Right lobe of liver (tissue), 6 donors: ENCODE results near the gene C1orf116. TPM values are rescaled to one million over a fixed set of nuclear protein-coding genes. Genes with fewer than 3 reads are reported as not detected.

Experiments used
- ATAC-seq, 4 donors: fragments of 200-7000 bp; cut with Tn5 transposase; one replicate each; pipeline ENCODE4 v1.9.1; 2020; ENCODE audit warnings: mild to moderate bottlenecking in 4 of 4, moderate library complexity in 4 of 4
- DNase-seq, 3 donors: peaks; one replicate each; pipeline ENCODE4 v3.0.0-alpha.2; 2020
- H3K27ac ChIP-seq, 3 donors: fragments of 200-600 bp; one replicate each; pipeline ENCODE4 v1.8.0; 2022
- H3K27me3 ChIP-seq, 2 donors: fragments of 200-600 bp; one replicate each; pipeline ENCODE4 v1.8.0; 2022
- H3K36me3 ChIP-seq, 4 donors: fragments of 200-600 bp; sonication (generic) in 1 of 4; one replicate each; pipeline versions ENCODE4 v1.5.1 to v1.8.0; 2017 to 2022; ENCODE audit warnings: control low read depth in 1 of 4
- H3K4me1 ChIP-seq, 4 donors: fragments of 200-600 bp; sonication (generic) in 1 of 4; one replicate each; pipeline versions ENCODE4 v1.5.1 to v1.8.0; 2017 to 2022; ENCODE audit warnings: control low read depth in 1 of 4
- H3K4me3 ChIP-seq, 3 donors: fragments of 200-600 bp; one replicate each; pipeline ENCODE4 v1.8.0; 2022
- H3K9me3 ChIP-seq, 4 donors: fragments of 200-600 bp; sonication (generic) in 1 of 4; one replicate each; pipeline versions ENCODE4 v1.5.1 to v1.8.0; 2017 to 2022; ENCODE audit warnings: control low read depth in 1 of 4
- CTCF ChIP-seq, 4 donors: fragments of 200-600 bp in 3 of 4; fragments of 450-650 bp in 1 of 4; IDR thresholded peaks; one replicate each; pipeline versions ENCODE4 v1.5.1 to v1.8.0; 2016 to 2022; ENCODE audit warnings: antibody characterized with exemption in 4 of 4, mild to moderate bottlenecking in 2 of 4
- POLR2A ChIP-seq: fragments of 450-650 bp; IDR thresholded peaks from one replicate; pipeline ENCODE4 v1.6.1; 2017; ENCODE audit warnings: antibody characterized with exemption, mild to moderate bottlenecking
- WGBS: methylation state at CpG from one replicate; pipeline ENCODE4 v1.1.6; 2018; ENCODE audit warnings: low coverage, low lambda C conversion rate; ENCODE audit not compliant: insufficient coverage; ENCODE audit errors: missing lambda C conversion rate; 5-methylcytosine and 5-hydroxymethylcytosine counted together
- intact Hi-C, 2 donors: fragments of 100-400 bp; cut with DNase I; formaldehyde crosslinking; loops; one replicate each; pipeline versions ENCODE4 v1.11.2 to v1.14.1; 2022
- total RNA-seq, 6 experiments: library from RNA; depleted of rRNA in 2 of 6; stranded (reverse); fragments of >200 nt in 2 of 6; fragmentation: NEBNext Ultra II Directional in 3 of 6; extraction: Animal tissue kit (Norgen Biotek cat#: 25700) in 3 of 6; gene quantifications; one replicate each; pipeline versions ENCODE4 v1.1.0 to v1.2.4, GENCODE V29; 2016 to 2023
- donor health status: DM: no; HTN: yes; CAD: no.
- donor health status: DM: no; HTN: no; CAD: no.
- donor health status: DM: no; HTN: no; CAD: no.
- donor health status: DM: no; HTN: yes; CAD: no.
- donor health status: DM: no; HTN: yes; CAD: no.

Gene C1orf116
- total RNA-seq, 6 experiments from 2014 or later = 0.27 to 0.68 (median 0.37) TPM

GRCh38 chr1:206986885-206987284 is 45.7 kb downstream of the C1orf116 start:
- intact Hi-C loops = loop anchor here in 1 of 2 donors (10.0 kb wide), 1 partner anchor 242 kb away; no protein-coding TSS in a partner anchor
- Histone ChIP-seq H3K4me3 (no peak overlapping the region), H3K36me3 (no peaks in the 10 kb centered on the region), H3K9me3 (no peaks in the 10 kb centered on the region), H3K27me3 (no peaks in the 10 kb centered on the region), H3K4me1 (no peaks in the 10 kb centered on the region), H3K27ac (no peak overlapping the region)
- 48% methylated on average over 3 of the region's 3 CpGs for WGBS
- TF ChIP-seq CTCF (IDR thresholded peaks at IDR 0.05) = no peak
- TF ChIP-seq POLR2A = no peak
- DNase-seq = no peak
- no peak for ATAC-seq

GRCh38 chr1:206986402-206986801 is 46.2 kb downstream of the C1orf116 start:
- Histone ChIP-seq H3K4me3 (no peak overlapping the region), H3K9me3 (no peaks in the 10 kb centered on the region), H3K36me3 (no peaks in the 10 kb centered on the region), H3K4me1 (no peaks in the 10 kb centered on the region), H3K27ac (no peak overlapping the region), H3K27me3 (no peaks in the 10 kb centered on the region)
- TF ChIP-seq CTCF (IDR thresholded peaks at IDR 0.05) (no peak), POLR2A (no peak)
- intact Hi-C loops = loop anchor here in 1 of 2 donors (10.0 kb wide), 1 partner anchor 242 kb away; no protein-coding TSS in a partner anchor
- 75% methylated on average over 2 of the region's 3 CpGs for WGBS
- DNase-seq = no peak
- ATAC-seq = no peak

- Histone ChIP-seq H3K27ac (no peak overlapping the region), H3K9me3 (no peaks in the 10 kb centered on the region), H3K27me3 (no peaks in the 10 kb centered on the region), H3K36me3 (no peaks in the 10 kb centered on the region), H3K4me1 (no peaks in the 10 kb centered on the region), H3K4me3 (no peak overlapping the region)
- DNase-seq (no peak), ATAC-seq (no peak)
- TF ChIP-seq POLR2A (no peak), CTCF (IDR thresholded peaks at IDR 0.05) (no peak)
- 59% methylated on average over 10 of the region's 10 CpGs for WGBS
- intact Hi-C loops = loop anchor here in 1 of 2 donors (10.0 kb wide), 1 partner anchor 240 kb away; no protein-coding TSS in a partner anchor
Observed at GRCh38 chr1:206985162-206985749, 47.3 kb downstream of the C1orf116 start.

- H3K4me1 ChIP-seq = no peaks in the 10 kb centered on the region
- no peaks in the 10 kb centered on the region for H3K27me3 ChIP-seq
- no peak overlapping the region for H3K4me3 ChIP-seq
- H3K9me3 ChIP-seq = no peaks in the 10 kb centered on the region
- no peak overlapping the region for H3K27ac ChIP-seq
- ATAC-seq (peak; percentile 92 to 94 (median 92)), DNase-seq (peak in 2 of 3 donors; percentile 44 to 58)
- WGBS = 10% methylated on average over 4 of the region's 4 CpGs
- intact Hi-C loops = loop anchor here in 1 of 2 donors (10.0 kb wide), 1 partner anchor 237 kb away; no protein-coding TSS in a partner anchor
- TF ChIP-seq CTCF (IDR thresholded peaks at IDR 0.05) (peak; percentile 77 to 89 (median 82)), POLR2A (no peak)
- no peaks in the 10 kb centered on the region for H3K36me3 ChIP-seq
Observed at GRCh38 chr1:206982216-206982615, 50.3 kb downstream of the C1orf116 start.
